Tibial artery (tissue), 4 donors: Measurements from ENCODE around the gene UBAC2.

Source experiments
- DNase-seq, 2 donors: peaks; one replicate each; pipeline ENCODE4 v3.0.0-alpha.2; 2019
- H3K27ac ChIP-seq, 2 donors: fragments of 200-600 bp; sonication (generic) in 1 of 2; 1 replicate in 1 of 2; 2 replicates in 1 of 2; pipeline ENCODE4 v1.5.1; 2018 to 2019; ENCODE audit warnings: mild to moderate bottlenecking in 1 of 2
- H3K27me3 ChIP-seq, 2 donors: fragments of 200-600 bp; sonication (generic) in 1 of 2; one replicate each; pipeline versions ENCODE4 v1.5.1 to v1.6.0; 2016 to 2019
- H3K36me3 ChIP-seq, 3 donors: fragments of 200-600 bp; sonication (generic) in 2 of 3; one replicate each; pipeline ENCODE4 v1.5.1; 2016 to 2019; ENCODE audit warnings: mild to moderate bottlenecking in 2 of 3
- H3K4me1 ChIP-seq, 4 donors: fragments of 200-600 bp; sonication (generic) in 2 of 4; 1 replicate in 3 of 4; 2 replicates in 1 of 4; pipeline ENCODE4 v1.5.1; 2016 to 2019
- H3K4me3 ChIP-seq, 2 donors: fragments of 200-600 bp; sonication (generic) in 1 of 2; 1 replicate in 1 of 2; 2 replicates in 1 of 2; pipeline ENCODE4 v1.5.1; 2018 to 2019; ENCODE audit warnings: mild to moderate bottlenecking in 2 of 2
- H3K9me3 ChIP-seq, 3 donors: fragments of 200-600 bp; sonication (generic) in 1 of 3; one replicate each; pipeline ENCODE4 v1.5.1; 2016 to 2019
- intact Hi-C: fragments of 100-400 bp; cut with DNase I; formaldehyde crosslinking; loops from one replicate; pipeline ENCODE4 v1.15.0; 2023; ENCODE audit warnings: low total_unique reads
- TF ChIP-seq, protein P1 (sequence below), 2 experiments: fragments of 200-600 bp in 1 of 2; fragments of 450-650 bp in 1 of 2; IDR thresholded peaks; one replicate each; pipeline ENCODE4 v1.5.1; 2017 to 2019; ENCODE audit warnings: antibody characterized with exemption in 2 of 2, mild to moderate bottlenecking in 1 of 2, moderate library complexity in 1 of 2

The UBAC2 gene

DNA sequence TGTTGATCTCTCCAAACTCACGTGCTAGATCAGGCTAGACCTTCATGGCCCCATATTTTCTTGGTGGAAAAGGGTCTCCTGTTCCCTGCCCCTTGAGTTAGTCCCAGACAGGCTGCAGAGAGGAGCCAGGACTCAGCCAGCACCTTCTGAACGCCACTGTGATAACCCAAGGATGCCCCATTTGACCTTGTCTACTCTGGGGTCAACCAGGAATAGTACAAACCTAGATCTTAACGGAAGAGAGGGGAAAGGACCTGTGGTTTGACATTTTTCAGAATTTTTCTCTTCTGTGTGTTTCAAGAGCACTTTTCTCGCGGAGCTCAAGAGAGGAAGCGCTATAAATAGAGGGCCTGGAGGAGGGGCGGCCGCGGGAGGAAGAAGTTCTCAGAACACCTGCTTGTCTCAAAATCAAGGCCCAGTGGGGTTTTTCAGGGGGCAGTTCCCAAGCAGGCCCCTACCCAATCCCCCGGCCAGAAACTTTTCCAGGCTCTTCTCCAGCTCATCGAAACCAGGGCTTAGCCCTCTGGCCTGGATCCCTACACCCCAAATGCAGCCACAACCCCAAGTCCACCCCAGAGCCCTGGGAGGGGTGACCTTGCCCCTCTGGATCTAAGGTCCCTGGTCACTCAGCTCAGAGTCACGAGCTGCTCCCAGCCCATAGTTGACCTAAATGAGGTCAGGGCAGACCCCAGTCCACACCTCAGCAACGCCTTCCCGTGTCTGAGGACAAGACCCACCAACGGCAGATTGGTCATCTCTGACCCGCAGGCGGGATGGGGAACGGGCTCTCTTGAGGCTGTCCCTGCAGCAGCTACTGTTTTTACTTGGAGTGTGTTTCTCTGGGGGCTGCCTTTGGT, 225.1 kb downstream of the UBAC2 start:
- DNase-seq = no peak
- Histone ChIP-seq H3K36me3 (no peaks in the 10 kb centered on the region), H3K4me1 (no peaks in the 10 kb centered on the region), H3K9me3 (no peaks in the 10 kb centered on the region), H3K27ac (no peak overlapping the region), H3K27me3 (peaks cover 0 to 24% of the 10 kb centered on the region in 2 donors), H3K4me3 (no peak overlapping the region)
- TF ChIP-seq, protein P1, sequence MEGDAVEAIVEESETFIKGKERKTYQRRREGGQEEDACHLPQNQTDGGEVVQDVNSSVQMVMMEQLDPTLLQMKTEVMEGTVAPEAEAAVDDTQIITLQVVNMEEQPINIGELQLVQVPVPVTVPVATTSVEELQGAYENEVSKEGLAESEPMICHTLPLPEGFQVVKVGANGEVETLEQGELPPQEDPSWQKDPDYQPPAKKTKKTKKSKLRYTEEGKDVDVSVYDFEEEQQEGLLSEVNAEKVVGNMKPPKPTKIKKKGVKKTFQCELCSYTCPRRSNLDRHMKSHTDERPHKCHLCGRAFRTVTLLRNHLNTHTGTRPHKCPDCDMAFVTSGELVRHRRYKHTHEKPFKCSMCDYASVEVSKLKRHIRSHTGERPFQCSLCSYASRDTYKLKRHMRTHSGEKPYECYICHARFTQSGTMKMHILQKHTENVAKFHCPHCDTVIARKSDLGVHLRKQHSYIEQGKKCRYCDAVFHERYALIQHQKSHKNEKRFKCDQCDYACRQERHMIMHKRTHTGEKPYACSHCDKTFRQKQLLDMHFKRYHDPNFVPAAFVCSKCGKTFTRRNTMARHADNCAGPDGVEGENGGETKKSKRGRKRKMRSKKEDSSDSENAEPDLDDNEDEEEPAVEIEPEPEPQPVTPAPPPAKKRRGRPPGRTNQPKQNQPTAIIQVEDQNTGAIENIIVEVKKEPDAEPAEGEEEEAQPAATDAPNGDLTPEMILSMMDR (IDR thresholded peaks at IDR 0.05) = no peak
- intact Hi-C loops = no loop called here

DNA sequence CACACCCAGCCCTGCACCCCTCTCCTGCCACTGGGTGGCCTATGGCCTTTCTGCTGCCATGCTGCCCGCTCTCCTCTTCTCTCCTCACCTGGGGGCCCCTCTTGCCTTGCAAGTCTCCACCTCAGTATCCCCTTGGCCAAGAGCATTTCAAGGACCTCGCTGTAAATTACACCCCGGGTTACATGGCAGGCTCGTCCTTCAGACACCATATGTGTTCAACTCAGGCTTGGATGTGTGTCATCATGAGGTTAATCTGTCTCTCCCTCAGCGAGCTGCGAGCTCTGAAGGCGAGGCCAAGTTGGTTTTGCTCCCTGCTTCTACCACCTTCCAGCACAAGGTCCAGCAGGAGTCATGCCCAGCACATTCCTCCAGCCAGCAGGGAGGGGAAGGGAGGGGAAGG, 225.8 kb downstream of the UBAC2 start:
- intact Hi-C loops = no loop called here
- Histone ChIP-seq H3K4me3 (no peak overlapping the region), H3K27ac (no peak overlapping the region), H3K36me3 (no peaks in the 10 kb centered on the region), H3K9me3 (no peaks in the 10 kb centered on the region), H3K27me3 (peaks cover 0 to 22% of the 10 kb centered on the region in 2 donors), H3K4me1 (no peaks in the 10 kb centered on the region)
- TF ChIP-seq, protein P1 (IDR thresholded peaks at IDR 0.05) = no peak
- DNase-seq = no peak

DNA sequence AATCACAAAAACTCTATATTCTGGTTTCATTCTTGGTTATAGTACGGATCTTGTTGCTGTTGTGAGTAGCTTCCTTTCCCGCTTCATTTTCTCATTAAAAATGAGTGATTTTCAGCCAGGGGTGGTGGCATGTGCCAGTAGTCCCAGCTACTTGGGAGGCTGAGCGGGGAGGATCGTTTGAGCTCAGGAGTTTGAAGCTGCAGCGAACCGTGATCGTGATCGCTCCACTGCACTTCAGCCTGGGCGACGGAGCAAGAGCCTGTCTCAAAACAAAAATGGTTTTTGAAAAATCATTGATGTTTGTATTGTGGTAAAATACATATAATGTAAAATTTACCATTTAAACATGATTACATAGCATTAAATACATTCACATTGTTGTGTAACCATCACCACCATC, 229.0 kb downstream of the UBAC2 start:
- Histone ChIP-seq H3K9me3 (no peaks in the 10 kb centered on the region), H3K36me3 (no peaks in the 10 kb centered on the region), H3K27ac (no peak overlapping the region), H3K4me3 (no peak overlapping the region), H3K27me3 (peaks cover 0 to 12% of the 10 kb centered on the region in 2 donors), H3K4me1 (peaks cover 0 to 7% (median 0%) of the 10 kb centered on the region in 4 donors)
- no peak for DNase-seq
- intact Hi-C loops = no loop called here
- TF ChIP-seq, protein P1 (IDR thresholded peaks at IDR 0.05) = no peak

DNA sequence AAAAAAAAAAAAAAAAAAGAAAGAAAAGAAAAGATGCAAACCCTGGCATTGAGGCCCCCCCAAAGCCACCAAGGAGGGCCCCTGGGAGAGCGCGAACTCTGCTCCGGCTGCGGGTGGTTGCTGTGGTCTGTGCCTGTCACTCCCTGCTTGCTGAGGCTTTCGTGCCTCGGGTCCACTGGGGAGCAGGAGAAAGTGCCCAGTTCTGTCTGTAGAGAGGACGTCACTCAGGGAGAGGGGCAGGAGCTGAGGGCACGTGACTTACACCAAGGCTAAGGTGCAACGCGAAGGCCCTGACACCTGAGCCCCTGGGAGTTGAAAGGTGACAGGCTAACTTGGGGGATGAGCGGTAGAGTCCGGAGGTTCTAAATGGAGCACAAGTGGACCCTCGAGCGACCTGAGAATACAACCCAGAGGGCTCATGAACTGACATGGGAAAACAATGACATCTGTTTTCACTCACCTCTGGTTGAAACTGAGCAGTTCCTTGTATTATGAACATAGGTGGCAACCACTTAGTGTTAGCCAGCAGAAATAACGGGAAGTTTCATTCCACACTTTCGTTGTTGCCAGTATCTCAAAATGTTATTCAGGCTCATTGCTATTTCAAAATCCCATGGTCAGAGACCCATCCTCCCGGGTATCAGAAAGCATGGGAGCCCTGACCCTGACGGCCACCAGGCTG, 231.4 kb downstream of the UBAC2 start:
- intact Hi-C loops = no loop called here
- Histone ChIP-seq H3K4me3 (no peak overlapping the region), H3K36me3 (no peaks in the 10 kb centered on the region), H3K4me1 (peaks cover 0 to 13% (median 2%) of the 10 kb centered on the region in 4 donors), H3K27ac (no peak overlapping the region), H3K27me3 (peaks cover 0 to 3% of the 10 kb centered on the region in 2 donors), H3K9me3 (no peaks in the 10 kb centered on the region)
- no peak for DNase-seq
- TF ChIP-seq, protein P1 (IDR thresholded peaks at IDR 0.05) = no peak

DNA sequence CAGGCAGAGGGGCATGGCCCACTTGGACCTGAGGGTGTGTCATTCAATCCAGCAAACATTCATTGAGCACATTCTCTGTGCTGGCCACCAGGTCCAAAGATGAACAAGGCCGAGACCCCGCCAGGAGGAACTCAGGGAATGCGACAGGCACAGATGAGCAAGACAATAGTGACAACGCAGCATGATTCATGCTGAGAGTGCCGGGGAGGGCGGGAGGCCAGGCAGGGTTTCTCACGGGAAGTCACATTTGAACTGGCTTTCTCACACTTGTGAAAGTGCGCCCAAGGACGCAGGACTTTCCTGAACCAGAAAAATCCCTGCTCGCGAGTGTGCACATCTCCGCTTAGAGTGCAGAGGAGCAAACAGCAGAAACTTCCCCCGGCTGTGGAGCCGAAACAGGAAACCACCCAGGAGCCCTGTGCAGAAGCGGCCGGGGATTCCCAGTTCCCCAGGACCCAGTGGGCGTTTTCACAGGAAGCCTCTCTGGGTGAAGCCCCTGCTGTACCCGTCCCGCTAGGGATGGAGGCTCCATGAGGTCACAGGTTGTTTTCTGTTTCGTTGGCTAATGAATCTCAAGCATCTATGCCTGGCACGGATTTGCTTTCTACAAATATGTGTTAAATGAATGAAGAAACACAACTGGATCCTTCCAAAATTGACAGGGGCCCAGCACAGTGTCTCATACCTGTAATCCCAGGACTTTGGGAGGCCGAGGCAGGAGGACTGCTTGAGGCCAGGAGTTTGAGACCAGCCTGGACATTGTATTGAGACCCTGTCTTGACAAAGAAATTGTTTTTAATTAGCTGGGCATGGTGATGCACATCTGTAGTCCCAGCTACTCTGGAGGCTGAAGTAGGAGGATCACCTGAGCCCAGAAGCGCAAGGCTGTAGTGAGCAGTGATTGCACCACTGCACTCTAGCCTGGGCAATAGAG, 232.2 kb downstream of the UBAC2 start:
- H3K4me1 ChIP-seq = peaks cover 0 to 15% (median 5%) of the 10 kb centered on the region in 4 donors
- peak overlapping the region in 1 of 2 donors; percentile 28 for H3K4me3 ChIP-seq
- H3K9me3 ChIP-seq = no peaks in the 10 kb centered on the region
- DNase-seq = peak; percentile 73 to 84
- TF ChIP-seq, protein P1 (IDR thresholded peaks at IDR 0.05) = no peak
- intact Hi-C loops = no loop called here
- no peaks in the 10 kb centered on the region for H3K27me3 ChIP-seq
- H3K36me3 ChIP-seq = no peaks in the 10 kb centered on the region
- no peak overlapping the region for H3K27ac ChIP-seq
